ENCODE measurements around the gene NES. TPM values are rescaled to one million over a fixed set of nuclear protein-coding genes. Genes with fewer than 3 reads are reported as not detected.

Gene NES
- polyA plus RNA-seq, 1 of the 3 experiments (the other 2 are of a cell fraction): 15.8 TPM

GRCh38 chr1:156707417-156708217, 30.4 kb upstream of the NES start:
- no peak for DNase-seq
- POLR2A ChIA-PET: interaction anchor here (0.6 to 5.3 kb wide), 3 partner anchors 10 to 80 kb away, joined by 3 to 57 read pairs (median 7); no protein-coding TSS in a partner anchor
- peak overlapping the region; percentile 8 to 98; a peak in 3 of 4 replicates for H3K27ac ChIP-seq (ENCODE audit: low read depth in 2 of 2, low read length in 1 of 2)
- no peak for TF ChIP-seq REST (IDR thresholded peaks at IDR 0.05; ENCODE audit: low read depth, low read length)
- peak; percentile 13; the same call in 1 of the 2 replicates for TF ChIP-seq NFIC (IDR thresholded peaks at IDR 0.05; ENCODE audit: borderline replicate concordance)
- no peak overlapping the region for H3K4me3 ChIP-seq (ENCODE audit: low read depth in 2 of 2, low read length in 1 of 2)
- no peaks in the 10 kb centered on the region for H3K79me2 ChIP-seq (ENCODE audit: insufficient read depth)
- no peaks in the 10 kb centered on the region for H4K20me1 ChIP-seq (ENCODE audit: insufficient read depth)
- 44% methylated on average over 8 of the region's 8 CpGs for WGBS (ENCODE audit: low lambda C conversion rate)
- no peaks in the 10 kb centered on the region for H3K9me3 ChIP-seq
- H3K4me1 ChIP-seq (ENCODE audit: control insufficient read depth in 1 of 2, insufficient read depth in 2 of 2, low read depth in 1 of 2, low read length in 1 of 2): peaks cover 76 to 96% of the 10 kb centered on the region in 2 experiments
- no peaks in the 10 kb centered on the region for H3K27me3 ChIP-seq (ENCODE audit: insufficient read depth)
- peaks cover 39% of the 10 kb centered on the region for H3F3A ChIP-seq (replicated peaks; ENCODE audit: insufficient read depth)
- no peak overlapping the region for H3K9ac ChIP-seq
- no peaks in the 10 kb centered on the region for H3K36me3 ChIP-seq (replicated peaks in 1 of 2; ENCODE audit: control insufficient read depth in 1 of 2, insufficient read depth in 2 of 2, low read length in 1 of 2)
- H3K4me2 ChIP-seq: peak overlapping the region; percentile 61; the same call in 1 of the 2 replicates
- no peaks in the 10 kb centered on the region for H3K9me2 ChIP-seq
- CTCF ChIA-PET: interaction anchor here (0.6 to 45.5 kb wide), 17 partner anchors 8 to 411 kb away, joined by 3 to 2702 read pairs (median 5); partner anchors contain the start of genes CRABP2, ISG20L2, METTL25B and NES
- H2AFZ ChIP-seq (ENCODE audit: low read depth): no peak overlapping the region

- no peaks in the 10 kb centered on the region for H3K9me2 ChIP-seq
- H3K4me3 ChIP-seq (ENCODE audit: low read depth in 2 of 2, low read length in 1 of 2): no peak overlapping the region
- ChIA-PET POLR2A (interaction anchor here (0.6 to 5.3 kb wide), 4 partner anchors 9 to 79 kb away, joined by 3 to 57 read pairs (median 5); no protein-coding TSS in a partner anchor), CTCF (interaction anchor here (0.6 to 45.5 kb wide), 19 partner anchors 9 to 410 kb away, joined by 3 to 2702 read pairs (median 4); partner anchors contain the start of genes CRABP2, ISG20L2, METTL25B and NES)
- peak overlapping the region; percentile 61; the same call in 1 of the 2 replicates for H3K4me2 ChIP-seq
- no peaks in the 10 kb centered on the region for H3K79me2 ChIP-seq (ENCODE audit: insufficient read depth)
- no peak overlapping the region for H2AFZ ChIP-seq (ENCODE audit: low read depth)
- 87% methylated on average over 29 of the region's 29 CpGs for WGBS (ENCODE audit: low lambda C conversion rate)
- no peaks in the 10 kb centered on the region for H4K20me1 ChIP-seq (ENCODE audit: insufficient read depth)
- TF ChIP-seq TAF1 (IDR thresholded peaks at IDR 0.05; ENCODE audit: borderline replicate concordance, low read depth, low read length) (no peak), FOXM1 (IDR thresholded peaks at IDR 0.05; ENCODE audit: low read depth) (no peak), ZBTB33 (IDR thresholded peaks at IDR 0.05; ENCODE audit: borderline replicate concordance, low read depth) (no peak), TEAD4 (IDR thresholded peaks at IDR 0.05; ENCODE audit: borderline replicate concordance, insufficient read depth) (no peak), PBX3 (IDR thresholded peaks at IDR 0.05) (no peak)
- H3K27me3 ChIP-seq (ENCODE audit: insufficient read depth): no peaks in the 10 kb centered on the region
- H3K9ac ChIP-seq: no peak overlapping the region
- H3K27ac ChIP-seq (ENCODE audit: low read depth in 2 of 2, low read length in 1 of 2): peak overlapping the region in 1 of 2 experiments; percentile 98; a peak in 2 of 4 replicates
- no peak for DNase-seq
- peaks cover 76 to 90% of the 10 kb centered on the region in 2 experiments for H3K4me1 ChIP-seq (ENCODE audit: control insufficient read depth in 1 of 2, insufficient read depth in 2 of 2, low read depth in 1 of 2, low read length in 1 of 2)
- H3F3A ChIP-seq (replicated peaks; ENCODE audit: insufficient read depth): peaks cover 34% of the 10 kb centered on the region
- H3K9me3 ChIP-seq: no peaks in the 10 kb centered on the region
- H3K36me3 ChIP-seq (replicated peaks in 1 of 2; ENCODE audit: control insufficient read depth in 1 of 2, insufficient read depth in 2 of 2, low read length in 1 of 2): no peaks in the 10 kb centered on the region
These were observed 29.6 kb upstream of the NES start for GRCh38 chr1:156706657-156707416.

Data from SK-N-SH (cell line).